ENCODE measurements around the gene CNPY3. TPM values are rescaled to one million over a fixed set of nuclear protein-coding genes. Genes with fewer than 3 reads are reported as not detected.
A peak's percentile ranks its signal among the peaks of the same experiment; 100 is the strongest.

CNPY3 gene
- total and polyA plus RNA-seq, 2 of the 13 experiments (the other 11 are each of a cell fraction or from before 2014, with no cell fraction given) = 42.3 to 60.2 TPM

- TF ChIP-seq FOXO1 (CRISPR knock-in tag; IDR thresholded peaks at IDR 0.05) = peak; percentile 6; the same call in 1 of the 2 replicates
- TF ChIP-seq ARNTL (CRISPR knock-in tag; IDR thresholded peaks at IDR 0.05) = 0 out of 2 replicates have a peak, but pooled peaks have one; percentile 38
- no peak for TF ChIP-seq CBX1 (IDR thresholded peaks at IDR 0.05; ENCODE audit: low read depth)
- no peak for TF ChIP-seq SNAPC2 (CRISPR knock-in tag; IDR thresholded peaks at IDR 0.05)
- no peak; the same call in 1 of the 2 replicates for TF ChIP-seq ZNF484 (CRISPR knock-in tag; IDR thresholded peaks at IDR 0.05; ENCODE audit: borderline replicate concordance, low read depth)
- TF ChIP-seq ZNF432 (CRISPR knock-in tag; IDR thresholded peaks at IDR 0.05; ENCODE audit: borderline replicate concordance) = no peak
- TF ChIP-seq ZSCAN25 (CRISPR knock-in tag; IDR thresholded peaks at IDR 0.05) = no peak
- no peak for TF ChIP-seq ZNF550 (CRISPR knock-in tag; IDR thresholded peaks at IDR 0.05; ENCODE audit: borderline replicate concordance)
- TF ChIP-seq ZMYM2 (CRISPR knock-in tag; IDR thresholded peaks at IDR 0.05) = peak; percentile 41; the same call in 1 of the 2 replicates
- peak; percentile 98 for TF ChIP-seq ZMYM3 (CRISPR knock-in tag; IDR thresholded peaks at IDR 0.05)
- TF ChIP-seq ATF5 (CRISPR knock-in tag; IDR thresholded peaks at IDR 0.05; ENCODE audit: low read depth) = 0 out of 2 replicates have a peak, but pooled peaks have one; percentile 53
- 0 out of 2 replicates have a peak, but pooled peaks have one; percentile 27 for TF ChIP-seq ZNF678 (CRISPR knock-in tag; IDR thresholded peaks at IDR 0.05)
- TF ChIP-seq HBP1 (CRISPR knock-in tag; IDR thresholded peaks at IDR 0.05; ENCODE audit: low read depth) = no peak
- peak; percentile 58; the same call in 1 of the 2 replicates for TF ChIP-seq ADNP (CRISPR knock-in tag; IDR thresholded peaks at IDR 0.05)
- TF ChIP-seq MTERF4 (CRISPR knock-in tag; IDR thresholded peaks at IDR 0.05) = 0 out of 2 replicates have a peak, but pooled peaks have one; percentile 56
- TF ChIP-seq ATF4 (CRISPR knock-in tag; IDR thresholded peaks at IDR 0.05) = no peak
- no peak for TF ChIP-seq U2AF1 (optimal IDR thresholded peaks at IDR 0.05; ENCODE audit: low read depth, low read length)
- no peak for TF ChIP-seq GATA4 (IDR thresholded peaks at IDR 0.05; ENCODE audit: borderline replicate concordance, low read depth)
- TF ChIP-seq ZNF567 (CRISPR knock-in tag; IDR thresholded peaks at IDR 0.05; ENCODE audit: borderline replicate concordance) = 0 out of 2 replicates have a peak, but pooled peaks have one; percentile 32
- no peak for TF ChIP-seq FOXK2 (IDR thresholded peaks at IDR 0.05)
- TF ChIP-seq ZC3H13 (CRISPR knock-in tag; IDR thresholded peaks at IDR 0.05) = no peak
- TF ChIP-seq RCOR2 (CRISPR knock-in tag; IDR thresholded peaks at IDR 0.05) = peak; percentile 67
Observed at GRCh38 chr6:42984924-42985475, 55.7 kb downstream of the CNPY3 start (continued).
